ENCODE results near the gene MR1. TPM values are rescaled to one million over a fixed set of nuclear protein-coding genes. Genes with fewer than 3 reads are reported as not detected.
"Not testable (repeated sequence)": the region's sequence is repeated elsewhere in the genome, so short reads cannot be mapped to it uniquely, and the experiment has no call there.

Gene MR1
- total and polyA plus RNA-seq, 11 donors = 0.65 to 21.0 (median 3.5) TPM

- Histone ChIP-seq H3K4me1 (peaks cover 0 to 39% (median 0%) of the 10 kb centered on the region in 12 donors), H3K9me3 (no peaks in the 10 kb centered on the region), H3K4me3 (no peak overlapping the region), H3K27me3 (no peaks in the 10 kb centered on the region), H3K36me3 (peaks cover 0 to 26% (median 0%) of the 10 kb centered on the region in 9 donors), H3K27ac (no peak overlapping the region)
- TF ChIP-seq POLR2A (IDR thresholded peaks at IDR 0.05) = no peak
- TF ChIP-seq CTCF (IDR thresholded peaks at IDR 0.05) = no peak
- WGBS, 4 donors = 89 to 95% (median 89%) methylated on average over 5 of the region's 5 CpGs
- DNase-seq (no peak), ATAC-seq (peak in 1 of 4 donors; percentile 46)
- intact Hi-C loops (cut with DNase I) = no loop called here
Observed at GRCh38 chr1:181044449-181044966, 10.7 kb downstream of the MR1 start.

- H3K27ac ChIP-seq; DNase-seq; H3K4me3 ChIP-seq; intact Hi-C loops (cut with DNase I); H3K9me3 ChIP-seq; H3K27me3 ChIP-seq; ATAC-seq: not testable (repeated sequence)
- WGBS, 4 donors = 98 to 100% (median 98%) methylated on average over 8 to 22 of the region's 22 CpGs
- peaks cover 0 to 38% (median 0%) of the 10 kb centered on the region in 9 donors for H3K36me3 ChIP-seq
- H3K4me1 ChIP-seq = peaks cover 0 to 31% (median 0%) of the 10 kb centered on the region in 12 donors
Observed at GRCh38 chr1:181045946-181046345, 12.2 kb downstream of the MR1 start.

GRCh38 chr1:181049378-181049777, 15.6 kb downstream of the MR1 start:
- Histone ChIP-seq H3K4me3 (no peak overlapping the region), H3K36me3 (peaks cover 0 to 48% (median 0%) of the 10 kb centered on the region in 9 donors), H3K27me3 (no peaks in the 10 kb centered on the region), H3K27ac (no peak overlapping the region), H3K9me3 (no peaks in the 10 kb centered on the region), H3K4me1 (peaks cover 0 to 5% (median 0%) of the 10 kb centered on the region in 12 donors)
- TF ChIP-seq POLR2A (IDR thresholded peaks at IDR 0.05) (no peak), CTCF (IDR thresholded peaks at IDR 0.05) (no peak)
- ATAC-seq (no peak), DNase-seq (no peak)
- intact Hi-C loops (cut with DNase I) = no loop called here
- 79 to 89% (median 85%) methylated on average over 4 of the region's 4 CpGs for WGBS, 4 donors

- no peak overlapping the region for H3K27ac ChIP-seq
- H3K36me3 ChIP-seq = peaks cover 0 to 59% (median 0%) of the 10 kb centered on the region in 9 donors
- no peaks in the 10 kb centered on the region for H3K9me3 ChIP-seq
- DNase-seq (no peak), ATAC-seq (no peak)
- no peak for TF ChIP-seq POLR2A (IDR thresholded peaks at IDR 0.05)
- no peaks in the 10 kb centered on the region for H3K4me1 ChIP-seq
- intact Hi-C loops (cut with DNase I) = no loop called here
- H3K4me3 ChIP-seq = no peak overlapping the region
- no peaks in the 10 kb centered on the region for H3K27me3 ChIP-seq
Observed at GRCh38 chr1:181050922-181051321, 17.1 kb downstream of the MR1 start.

- H3K4me1 ChIP-seq = peaks cover 0 to 22% (median 5%) of the 10 kb centered on the region in 12 donors
- intact Hi-C loops (cut with DNase I) = no loop called here
Observed at GRCh38 chr1:181056560-181056959, 22.8 kb downstream of the MR1 start.

More at GRCh38 chr1:181056560-181056959, 22.8 kb downstream of the MR1 start:
- no peak for DNase-seq
- H3K4me3 ChIP-seq = no peak overlapping the region
- H3K9me3 ChIP-seq = peaks cover 0 to 10% (median 0%) of the 10 kb centered on the region in 12 donors
- H3K27ac ChIP-seq = no peak overlapping the region
- no peak for TF ChIP-seq CTCF (IDR thresholded peaks at IDR 0.05)
- TF ChIP-seq POLR2A (IDR thresholded peaks at IDR 0.05) = no peak
- no peak for ATAC-seq
- H3K27me3 ChIP-seq = no peaks in the 10 kb centered on the region
- peaks cover 0 to 26% (median 0%) of the 10 kb centered on the region in 9 donors for H3K36me3 ChIP-seq
- 79 to 91% (median 89%) methylated on average over 6 of the region's 6 CpGs for WGBS, 4 donors

Measured in heart left ventricle (tissue), 16 donors.